Measurements from ENCODE around the gene CEP85L.

Gene CEP85L

DNA sequence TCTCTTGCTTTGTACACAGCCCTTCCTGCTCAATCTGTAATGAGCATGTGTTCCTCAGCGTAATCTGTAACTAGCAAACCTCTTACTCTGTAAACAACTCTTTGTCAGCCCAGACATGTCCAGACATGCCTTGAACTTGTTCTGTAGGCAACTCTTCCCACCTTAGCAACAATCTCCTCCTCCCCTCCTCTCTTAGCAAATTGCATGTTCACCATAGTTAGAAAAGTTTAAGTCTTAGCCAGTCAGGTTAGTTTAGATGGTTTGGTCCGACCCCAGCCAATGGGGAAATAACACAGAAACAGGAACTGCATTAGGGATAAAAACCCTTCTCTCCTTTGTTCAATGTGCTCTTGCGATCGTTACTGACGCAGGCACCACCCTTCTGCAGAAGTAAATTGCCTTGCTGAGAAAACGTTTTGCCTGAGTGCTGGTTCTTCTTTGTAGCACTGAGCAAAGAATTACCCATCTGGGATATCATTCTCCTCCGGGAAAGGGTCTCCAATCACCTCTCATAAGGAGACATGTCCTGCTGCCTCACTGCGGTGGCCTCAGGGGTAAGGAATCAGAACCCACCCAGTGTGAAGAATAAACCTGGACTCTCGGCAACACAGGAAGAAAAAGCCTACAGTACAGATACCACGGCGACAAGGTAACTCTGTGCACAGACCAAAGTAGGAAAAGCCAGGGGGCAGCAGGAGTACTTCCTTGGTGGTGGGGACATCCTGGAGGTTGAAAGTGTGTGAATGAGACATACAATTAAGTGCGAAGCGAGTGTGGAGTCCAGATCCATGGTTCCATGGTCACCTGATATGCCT lies 77.1 kb downstream of the CEP85L start:
- DNase-seq: no peak

DNA sequence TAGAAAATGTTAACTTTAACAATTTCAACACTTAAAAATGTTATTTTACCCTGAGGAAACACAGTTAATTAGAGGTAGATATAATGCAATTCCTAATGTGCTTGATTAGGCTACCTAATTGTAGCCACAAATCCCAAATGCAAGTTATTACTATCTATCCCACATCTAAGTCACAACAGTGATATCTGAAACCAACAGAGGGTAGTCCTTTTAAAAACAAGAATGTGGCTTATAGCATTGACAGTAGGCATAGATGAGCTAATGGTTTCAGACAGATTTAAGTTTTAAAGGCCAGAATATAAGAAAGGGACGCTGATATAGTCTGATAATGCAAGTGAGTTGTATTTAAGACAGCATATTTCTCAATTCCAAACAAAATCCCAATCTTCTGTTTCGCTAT lies 80.3 kb downstream of the CEP85L start:
- DNase-seq: no peak

DNA sequence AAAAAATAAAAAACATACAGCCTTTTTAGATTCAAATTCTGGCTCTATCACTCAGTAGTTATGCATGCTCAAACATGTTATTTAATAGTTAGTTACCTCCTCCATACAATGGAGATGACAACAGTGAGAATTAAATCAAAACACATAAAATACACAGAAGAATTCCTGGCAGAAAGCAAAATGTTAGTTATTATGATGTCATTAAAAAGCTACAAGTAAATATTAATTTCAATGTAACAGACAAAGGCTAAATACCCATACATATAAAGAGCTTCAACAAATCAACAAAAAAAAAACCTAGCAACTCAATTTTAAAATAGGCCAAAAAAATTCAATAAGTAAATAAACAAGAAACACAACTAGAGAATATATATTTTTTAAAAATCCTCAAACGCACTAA lies 81.9 kb downstream of the CEP85L start:
- no peak for DNase-seq

DNA sequence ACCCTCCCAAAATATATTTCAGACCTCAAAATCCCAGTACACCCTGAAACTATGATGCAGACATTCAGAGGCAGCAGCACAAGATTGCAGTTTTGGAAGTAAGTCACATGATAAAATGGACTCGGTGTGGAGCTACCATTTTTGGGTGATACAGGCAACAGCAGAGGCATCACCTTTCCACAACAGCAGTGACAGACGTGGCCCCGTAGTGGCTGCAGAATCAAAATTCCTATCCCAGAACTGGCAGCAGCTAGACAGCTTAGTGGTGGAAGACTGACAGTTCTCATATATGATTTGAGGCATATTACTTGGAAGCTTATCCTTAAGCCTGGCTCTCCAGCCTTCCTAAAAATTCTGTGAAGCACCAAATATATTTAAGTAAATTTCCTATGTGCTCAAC lies 83.4 kb downstream of the CEP85L start:
- no peak for DNase-seq

DNA sequence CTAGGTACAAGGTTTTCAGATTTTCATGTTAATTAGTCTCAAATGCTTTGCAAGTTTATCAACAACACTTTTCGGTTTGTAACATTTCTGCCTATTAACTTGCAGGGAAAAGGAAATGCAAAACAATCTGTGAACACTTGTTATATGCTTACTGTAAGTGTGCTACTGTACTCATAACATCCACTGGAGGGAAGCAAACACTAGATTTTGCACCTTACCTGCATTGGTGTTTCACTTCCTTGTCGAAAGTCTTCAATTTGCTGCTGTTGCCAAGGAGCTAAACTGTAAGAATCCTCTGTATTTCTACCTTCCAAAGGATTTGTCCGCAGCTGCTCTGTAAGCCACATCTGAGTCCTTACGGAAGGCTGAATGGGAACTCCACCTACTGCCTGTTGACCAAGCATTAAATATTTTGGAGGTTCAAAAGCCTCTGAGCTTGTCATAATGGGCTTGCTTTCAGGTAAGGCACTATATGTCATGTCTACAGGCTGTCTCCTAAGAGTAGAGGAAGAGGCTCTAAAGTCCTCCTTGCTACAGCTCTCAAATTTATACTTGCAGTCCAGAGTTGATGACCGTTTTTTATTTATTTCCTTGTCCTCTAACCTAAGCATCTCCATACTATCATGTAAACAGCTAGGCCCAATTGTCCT lies 86.0 kb downstream of the CEP85L start:
- no peak for DNase-seq

DNA sequence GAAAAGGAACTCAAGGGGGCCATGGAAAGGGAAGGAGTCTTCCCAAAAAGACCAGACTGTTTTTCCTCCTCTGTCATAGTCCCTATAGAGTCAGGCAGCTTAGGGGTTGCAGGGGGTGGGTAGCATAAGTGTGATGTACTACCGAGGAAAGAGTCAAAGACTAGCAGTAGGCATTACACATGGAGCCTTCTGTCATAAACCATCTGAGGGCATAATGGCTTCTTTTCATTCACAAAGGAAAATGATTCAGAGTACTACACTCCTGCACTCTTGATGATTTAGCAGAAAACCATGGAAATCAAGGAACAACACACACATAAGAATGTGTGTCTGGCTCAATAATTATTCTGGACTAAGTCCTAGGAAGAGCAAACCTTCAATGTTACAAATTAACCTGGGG lies 88.4 kb downstream of the CEP85L start:
- no peak for DNase-seq

DNA sequence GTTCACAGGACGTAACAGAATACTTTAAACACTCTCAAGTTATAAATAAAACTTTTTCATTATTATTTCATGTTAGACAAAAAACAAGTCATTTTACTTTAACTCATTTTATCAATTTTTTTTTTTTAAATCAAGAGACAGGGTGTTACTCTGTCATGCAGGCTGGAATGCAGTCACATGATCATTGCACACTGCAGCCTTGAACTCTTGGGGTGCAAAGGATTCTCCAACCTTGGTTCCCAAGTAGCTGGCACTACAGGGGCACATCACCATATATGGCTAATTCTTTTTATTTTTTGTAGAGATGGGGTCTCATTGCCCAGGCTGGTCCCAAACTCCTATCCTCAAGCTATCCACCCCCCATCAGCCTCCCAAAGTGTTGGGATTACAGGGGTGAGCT lies 89.1 kb downstream of the CEP85L start:
- DNase-seq: no peak

DNA sequence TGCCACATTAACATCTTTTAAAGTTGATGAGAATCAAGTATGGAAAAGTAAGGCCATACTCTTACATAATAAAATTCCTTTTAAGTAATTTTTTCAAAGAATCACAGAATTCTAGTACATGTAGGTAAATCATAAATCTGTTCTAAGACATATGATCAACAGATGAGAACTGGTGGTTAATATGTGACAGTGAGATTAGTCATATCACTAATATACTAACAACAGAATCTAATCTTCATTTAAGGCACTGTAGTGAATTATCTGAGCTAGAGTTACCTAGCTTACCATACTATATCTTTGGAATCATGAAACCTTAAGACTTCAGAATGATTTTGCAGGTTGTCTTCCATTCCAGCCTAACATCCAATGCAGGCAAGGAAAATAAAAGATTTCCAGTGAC lies 91.7 kb downstream of the CEP85L start:
- DNase-seq: no peak

DNA sequence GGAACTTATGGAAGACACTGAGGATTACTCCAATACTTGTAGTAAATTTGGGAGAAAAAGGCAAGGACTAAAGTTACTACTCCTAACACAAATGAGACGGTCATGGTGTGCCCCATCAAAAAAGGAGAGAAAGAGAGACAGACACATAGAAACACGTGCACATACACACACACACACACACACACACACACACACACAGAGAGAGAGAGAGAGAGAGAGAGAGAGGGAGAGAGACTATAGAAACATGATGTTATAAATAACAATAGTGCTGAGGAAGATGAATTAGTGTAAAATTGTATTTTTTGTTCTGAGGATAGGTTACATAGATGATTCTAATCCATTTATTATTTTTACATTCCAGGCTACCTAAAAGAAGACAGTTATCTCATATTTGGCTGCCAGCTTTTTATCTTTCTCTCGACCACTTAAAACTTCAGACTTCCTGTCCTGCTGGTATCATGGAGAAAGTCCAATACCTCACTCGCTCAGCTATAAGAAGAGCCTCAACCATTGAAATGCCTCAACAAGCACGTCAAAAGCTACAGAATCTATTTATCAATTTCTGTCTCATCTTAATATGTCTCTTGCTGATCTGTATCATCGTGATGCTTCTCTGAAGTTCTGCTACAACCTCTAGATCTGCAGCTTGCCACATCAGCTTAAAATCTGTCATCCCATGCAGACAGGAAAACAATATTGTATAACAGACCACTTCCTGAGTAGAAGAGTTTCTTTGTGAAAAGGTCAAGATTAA lies 92.8 kb downstream of the CEP85L start:
- no peak for DNase-seq

DNA sequence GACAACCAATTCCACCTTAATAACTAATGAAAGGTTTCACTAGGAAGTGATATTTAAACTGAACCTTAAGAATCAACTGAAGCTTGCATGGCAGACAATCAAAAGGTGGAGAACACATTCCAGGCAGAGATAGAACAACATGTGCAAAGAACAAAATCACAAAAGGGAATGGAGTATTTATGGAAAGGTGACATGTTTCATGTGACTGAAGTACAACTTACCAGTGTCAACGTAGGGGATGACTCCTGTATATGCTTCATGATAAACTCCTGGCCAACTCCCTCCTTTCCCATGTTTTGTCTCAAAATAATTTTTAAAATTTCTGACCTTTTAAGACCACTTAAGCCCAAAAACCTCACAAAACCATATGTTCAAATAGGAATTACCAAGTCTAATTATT lies 96.7 kb downstream of the CEP85L start:
- no peak for DNase-seq

DNA sequence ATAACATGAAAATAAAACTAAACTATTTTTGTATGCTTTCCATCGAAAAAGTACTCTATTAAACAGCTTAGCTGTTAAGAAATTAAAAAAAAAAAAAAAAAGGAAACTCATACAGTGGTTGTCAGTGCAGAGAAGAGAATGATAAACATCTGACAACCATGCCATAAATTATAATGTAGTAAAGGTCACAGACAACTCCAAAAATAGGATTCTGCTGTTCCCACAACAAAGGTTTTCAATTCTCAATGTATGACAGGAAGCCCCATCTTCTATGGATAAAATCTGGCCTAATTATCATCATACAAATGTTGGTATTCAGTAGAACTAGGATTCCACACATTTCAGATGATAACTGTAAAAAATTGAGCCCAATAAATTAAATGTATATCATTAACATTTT lies 98.3 kb downstream of the CEP85L start:
- DNase-seq: no peak

DNA sequence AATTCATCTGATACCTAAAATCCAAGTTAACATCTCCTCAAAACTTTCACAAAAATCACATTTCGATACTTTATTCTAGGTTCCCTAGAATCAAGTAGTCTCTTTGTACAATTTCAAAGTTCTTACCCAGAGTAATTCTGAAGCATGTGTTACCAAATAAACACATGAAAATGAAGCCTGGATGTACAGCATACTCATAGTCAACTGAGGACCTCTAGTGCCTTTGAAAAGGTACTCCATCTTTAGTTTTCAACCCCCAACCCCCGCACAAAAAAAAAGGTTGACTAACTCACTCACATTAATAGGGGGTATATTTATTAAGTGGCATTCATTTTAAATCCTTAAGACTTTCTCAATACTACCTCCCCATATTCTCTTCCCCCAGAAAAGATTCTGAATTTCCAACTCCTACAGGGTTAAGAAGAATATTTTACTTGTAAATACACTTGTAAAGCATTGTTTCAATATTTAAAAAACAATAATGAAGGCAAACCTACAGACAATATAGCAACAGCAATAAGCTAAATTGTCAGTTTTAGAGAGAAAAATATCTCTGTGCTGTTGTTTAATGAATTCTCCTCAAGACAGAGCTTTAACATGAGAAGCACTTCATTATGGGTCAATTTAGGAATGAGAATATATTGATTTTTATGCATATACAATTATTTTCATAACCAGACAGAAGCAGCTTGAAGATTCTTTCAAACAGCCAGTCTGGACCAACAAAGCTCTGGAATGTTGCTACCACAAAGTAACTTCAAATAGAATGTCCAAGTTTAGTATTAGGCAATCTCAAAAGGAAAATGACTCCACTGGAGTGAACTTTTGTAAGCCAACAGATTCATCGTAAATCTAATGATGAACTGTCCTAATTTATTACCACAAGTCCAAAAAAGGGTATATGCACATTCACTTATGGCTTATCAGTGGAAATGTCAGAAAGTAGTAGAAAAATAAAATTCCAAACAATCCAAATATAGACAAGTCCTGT lies 100.0 kb downstream of the CEP85L start:
- DNase-seq: peak; percentile 47 to 55

DNA sequence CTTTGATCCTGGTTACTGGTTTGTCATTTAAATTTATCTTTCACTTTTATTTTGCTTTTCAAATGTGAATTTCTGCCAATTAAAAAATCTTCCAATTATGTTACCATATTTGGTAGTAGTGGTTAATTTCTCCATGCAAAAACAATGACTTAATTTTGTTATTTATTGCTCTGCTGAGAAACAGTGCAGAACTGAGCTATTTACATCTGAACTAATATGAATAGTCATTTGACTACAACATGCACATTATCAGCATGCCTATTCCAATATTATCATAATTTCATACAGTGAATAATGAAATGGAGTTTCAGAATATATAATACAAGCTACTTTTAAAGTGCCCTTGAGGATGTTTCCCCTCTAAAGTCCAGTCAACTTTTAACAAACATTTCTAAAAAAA lies 102.8 kb downstream of the CEP85L start:
- no peak for DNase-seq

DNA sequence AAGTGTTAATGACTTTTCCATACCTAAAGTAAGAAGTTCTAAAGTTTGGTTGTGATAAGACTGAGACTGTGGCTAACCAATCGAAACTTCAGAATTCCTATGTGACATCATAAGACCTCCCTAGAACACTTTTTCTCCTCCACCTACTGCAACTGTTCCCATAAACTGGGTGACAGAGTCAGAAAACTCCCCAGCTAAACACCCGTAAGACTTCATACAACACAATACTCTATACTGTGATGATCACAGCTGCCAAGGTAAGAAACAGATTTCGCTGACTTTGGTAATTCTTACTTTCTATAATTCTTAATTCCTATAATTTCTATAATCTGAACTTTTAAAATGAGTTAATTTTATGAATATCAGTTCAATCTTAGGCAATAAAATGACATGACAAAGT lies 103.3 kb downstream of the CEP85L start, which contains the start of gene PLN:
Gene PLN (plus strand): TSS at position 161 of the 400 bp plus-strand sequence. CDS start 10,626 bp downstream, outside the sequence.
- DNase-seq: no peak

DNA sequence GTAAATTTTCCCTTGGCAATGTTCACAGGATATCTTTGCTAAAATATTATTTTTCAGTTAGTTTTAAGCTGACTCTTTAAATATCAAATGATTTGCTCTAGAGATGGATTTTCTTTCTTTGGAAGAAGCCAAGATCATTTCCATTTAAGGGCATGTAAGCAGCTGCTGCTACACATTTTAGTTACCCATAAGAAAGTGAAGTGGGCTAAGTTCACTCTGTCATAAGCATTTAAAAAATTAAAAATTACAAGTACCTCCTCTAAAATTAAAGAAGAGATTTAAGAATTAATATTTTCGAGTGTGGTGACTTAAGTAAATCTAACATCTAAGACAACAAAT lies 104.5 kb downstream of the CEP85L start:
- no peak for DNase-seq

DNA sequence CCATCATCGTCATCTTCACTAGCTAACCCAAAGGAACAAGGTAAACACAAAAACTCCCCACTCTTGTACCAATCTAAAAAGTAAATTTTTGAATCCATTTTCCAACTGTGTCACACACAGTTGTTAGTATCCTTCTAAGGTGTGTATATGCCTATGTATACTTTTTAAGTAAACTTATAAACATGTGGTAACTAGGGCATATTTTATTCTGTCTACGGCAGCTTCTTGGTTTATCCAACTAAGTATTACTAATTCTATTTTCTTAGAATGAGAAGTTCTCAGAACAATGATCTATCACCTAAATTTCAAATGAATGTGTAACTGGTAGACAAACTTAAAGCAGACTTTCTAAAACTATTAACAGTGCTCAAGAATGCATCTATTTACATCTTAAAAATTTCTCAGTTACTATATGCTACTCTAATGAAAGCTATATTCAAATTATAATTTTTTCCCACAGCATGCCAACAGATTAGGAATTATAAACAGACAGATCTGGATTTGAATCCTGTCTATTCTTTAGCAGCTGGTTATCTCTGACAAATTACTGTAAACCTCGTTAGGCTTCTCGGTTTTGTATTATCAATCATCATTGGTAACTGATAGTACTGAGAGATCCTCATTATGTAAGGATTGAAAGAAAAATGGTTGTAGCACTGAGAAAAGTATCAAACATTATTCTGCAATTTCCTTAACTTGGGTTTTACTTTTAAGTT lies 105.1 kb downstream of the CEP85L start:
- no peak for DNase-seq

DNA sequence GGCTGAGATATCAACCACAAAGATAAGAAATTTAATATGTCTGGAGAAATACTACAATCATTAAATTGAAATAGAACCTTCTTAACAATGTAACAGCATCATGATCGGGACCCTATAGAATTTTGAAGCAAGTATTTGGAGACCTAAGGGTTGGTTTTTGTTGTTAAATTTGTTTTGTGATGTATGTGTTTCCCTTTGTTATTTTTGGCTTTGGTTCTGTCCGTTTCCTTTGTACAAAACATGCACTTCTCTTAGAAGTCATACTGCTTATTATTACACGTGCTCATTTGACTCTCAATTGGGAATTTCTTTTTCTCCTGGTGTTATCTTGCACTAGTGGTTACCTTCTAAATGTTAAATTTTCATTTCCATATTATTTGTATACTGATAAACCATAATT lies 107.3 kb downstream of the CEP85L start:
- DNase-seq: no peak

DNA sequence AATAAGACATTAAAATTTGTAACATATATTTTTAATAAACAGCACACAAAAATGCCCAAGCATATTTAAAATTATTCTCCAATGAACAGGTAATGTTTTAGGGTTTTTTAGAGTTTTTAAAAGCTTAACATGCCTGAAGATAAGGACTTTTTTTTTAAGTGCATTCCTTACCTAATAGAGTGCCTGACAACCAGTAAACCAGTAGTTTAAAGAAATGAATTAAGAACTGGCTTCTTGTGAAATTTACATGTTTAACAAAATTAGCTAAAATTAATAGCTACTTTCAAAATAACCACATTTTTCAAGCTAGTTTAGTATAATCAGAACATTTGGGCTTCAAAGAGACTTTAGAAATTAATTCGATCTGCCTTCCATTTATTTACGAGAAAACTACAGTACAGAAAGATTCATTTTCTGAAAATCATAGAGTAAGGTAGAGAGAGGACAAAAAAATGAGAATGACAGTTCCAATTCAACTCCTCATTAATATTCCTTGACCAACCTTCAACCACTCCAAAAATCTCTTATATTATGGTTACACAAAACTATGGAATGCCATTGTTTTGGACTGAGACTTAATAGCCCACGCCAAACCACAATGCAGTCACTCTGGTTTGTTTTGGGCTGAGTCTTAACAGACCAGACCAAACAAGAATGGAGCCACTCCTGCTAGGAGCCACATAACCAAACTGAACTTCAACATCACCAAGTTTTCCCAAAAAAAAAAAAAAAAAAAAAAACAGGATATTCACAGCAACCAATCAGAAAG lies 109.0 kb downstream of the CEP85L start:
- DNase-seq: no peak

DNA sequence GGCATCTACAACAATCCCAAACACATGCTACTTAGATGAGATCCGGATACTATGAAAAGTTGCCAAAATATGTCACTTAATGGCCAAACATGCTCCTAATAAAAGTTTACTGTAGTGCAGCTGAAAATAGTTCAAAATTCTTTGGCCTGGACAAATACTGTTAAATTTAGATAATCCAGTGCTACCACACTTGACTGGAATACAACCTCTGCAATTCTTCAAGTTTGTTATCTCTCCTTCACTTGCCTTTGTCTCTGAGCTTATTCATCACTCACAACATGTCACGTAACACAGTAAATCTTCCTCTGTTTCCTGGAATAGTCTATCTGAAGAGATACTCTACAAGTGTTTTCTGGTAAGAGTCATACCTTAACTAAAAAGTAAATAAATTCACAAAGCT lies 113.8 kb downstream of the CEP85L start:
- no peak for DNase-seq

DNA sequence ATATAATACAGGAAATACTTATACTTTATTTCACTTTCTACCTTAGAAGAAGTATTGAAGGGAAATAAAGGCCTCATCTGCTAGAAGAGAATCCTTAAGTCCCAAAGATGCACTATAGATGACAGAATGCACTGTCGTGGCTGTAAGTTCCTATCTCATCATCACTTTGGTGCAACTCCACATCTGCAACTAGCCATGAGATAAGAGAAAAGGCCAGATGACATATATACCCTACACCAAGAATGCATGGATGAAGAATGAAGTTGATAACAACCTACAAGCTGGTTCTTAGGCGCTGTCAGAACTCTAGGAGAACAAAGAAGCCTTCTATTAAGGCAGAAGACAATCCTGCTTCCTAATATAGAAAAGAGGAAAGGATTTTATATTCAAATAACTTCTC lies 114.9 kb downstream of the CEP85L start:
- DNase-seq: no peak

DNA sequence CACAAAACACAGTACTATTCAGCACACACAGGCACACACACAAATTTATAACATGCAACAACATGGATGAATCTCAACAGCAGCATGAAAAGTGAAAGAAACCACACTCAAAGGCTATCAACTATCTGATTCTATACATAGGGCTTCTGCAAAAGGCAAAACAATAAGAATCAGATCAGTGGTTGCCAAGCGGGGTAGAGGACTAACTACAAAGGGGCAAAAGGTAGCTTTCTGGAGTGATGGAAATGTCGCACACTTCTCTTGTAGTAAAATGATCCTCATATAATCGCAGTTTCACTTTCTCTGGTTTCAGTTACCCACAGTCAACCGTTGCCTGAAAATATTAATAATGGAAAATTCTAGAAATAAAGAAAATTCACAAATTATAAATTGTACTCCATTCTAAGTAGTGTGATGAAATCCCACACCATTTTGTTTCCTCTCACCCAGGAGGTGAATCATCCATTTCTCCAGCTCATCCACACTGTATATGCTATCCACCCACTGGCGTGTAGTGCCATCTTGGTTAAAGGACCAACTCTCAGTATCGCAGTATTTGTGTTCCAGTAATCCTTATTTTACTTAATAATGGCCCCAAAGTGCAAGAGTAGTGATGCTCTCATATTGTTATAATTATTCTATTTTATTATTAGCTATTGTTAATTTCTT lies 116.1 kb downstream of the CEP85L start:
- no peak for DNase-seq

Data from SHP77 (cell line).